Hepatocyte (in vitro differentiated cells): ENCODE measurements around the gene C4orf51.

Experiments
- EZH2 ChIP-seq: fragments of 200-600 bp; sonication (generic); IDR thresholded peaks from 2 replicates; pipeline ENCODE4 v1.6.1; 2016; ENCODE audit warnings: antibody characterized with exemption, mild to moderate bottlenecking, borderline replicate concordance
- TF ChIP-seq, protein P1 (sequence below): fragments of 200-600 bp; sonication (generic); IDR thresholded peaks from 2 replicates; pipeline ENCODE4 v1.5.1; 2016; ENCODE audit warnings: antibody characterized with exemption, mild to moderate bottlenecking; ENCODE audit not compliant: poor library complexity

DNA sequence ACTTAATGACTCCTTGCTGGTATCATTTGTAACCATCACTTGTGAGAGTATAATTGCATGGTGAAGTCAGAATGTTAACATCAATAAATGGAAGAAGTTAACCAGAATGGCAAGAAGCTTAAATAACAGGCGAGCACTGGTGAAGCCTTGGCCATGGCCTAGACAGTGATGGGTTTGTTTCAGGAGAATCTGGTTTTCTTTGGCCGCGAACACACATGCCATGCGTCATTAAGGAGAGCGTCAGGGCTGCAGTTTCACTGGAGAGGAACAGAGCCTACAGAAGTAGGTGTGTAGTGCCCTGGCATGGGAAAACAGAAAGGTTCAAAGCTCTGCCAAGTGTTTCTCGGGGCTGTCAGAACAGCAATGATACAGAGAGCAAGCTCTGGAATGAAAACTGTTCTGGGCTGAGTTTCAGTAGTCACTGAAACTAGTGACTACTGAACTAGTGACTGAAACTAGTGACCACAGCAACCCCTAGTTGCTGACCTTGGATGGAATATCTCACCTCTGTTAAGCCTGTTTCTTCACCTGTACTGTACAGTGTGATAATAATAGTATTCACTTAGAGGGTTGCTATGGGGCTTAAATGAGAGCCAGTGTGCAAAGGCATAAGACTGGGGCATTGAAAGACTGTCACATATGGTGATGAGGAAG is 93.8 kb downstream of the C4orf51 start:
- TF ChIP-seq, protein P1, sequence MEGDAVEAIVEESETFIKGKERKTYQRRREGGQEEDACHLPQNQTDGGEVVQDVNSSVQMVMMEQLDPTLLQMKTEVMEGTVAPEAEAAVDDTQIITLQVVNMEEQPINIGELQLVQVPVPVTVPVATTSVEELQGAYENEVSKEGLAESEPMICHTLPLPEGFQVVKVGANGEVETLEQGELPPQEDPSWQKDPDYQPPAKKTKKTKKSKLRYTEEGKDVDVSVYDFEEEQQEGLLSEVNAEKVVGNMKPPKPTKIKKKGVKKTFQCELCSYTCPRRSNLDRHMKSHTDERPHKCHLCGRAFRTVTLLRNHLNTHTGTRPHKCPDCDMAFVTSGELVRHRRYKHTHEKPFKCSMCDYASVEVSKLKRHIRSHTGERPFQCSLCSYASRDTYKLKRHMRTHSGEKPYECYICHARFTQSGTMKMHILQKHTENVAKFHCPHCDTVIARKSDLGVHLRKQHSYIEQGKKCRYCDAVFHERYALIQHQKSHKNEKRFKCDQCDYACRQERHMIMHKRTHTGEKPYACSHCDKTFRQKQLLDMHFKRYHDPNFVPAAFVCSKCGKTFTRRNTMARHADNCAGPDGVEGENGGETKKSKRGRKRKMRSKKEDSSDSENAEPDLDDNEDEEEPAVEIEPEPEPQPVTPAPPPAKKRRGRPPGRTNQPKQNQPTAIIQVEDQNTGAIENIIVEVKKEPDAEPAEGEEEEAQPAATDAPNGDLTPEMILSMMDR = no peak
- no peak for TF ChIP-seq EZH2
